ENCODE measurements around the gene CHRD. TPM values are rescaled to one million over a fixed set of nuclear protein-coding genes. Genes with fewer than 3 reads are reported as not detected.

CHRD gene
- polyA plus RNA-seq, 1 of the 3 experiments (the other 2 are of a cell fraction) = 0.95 TPM

- H3F3A ChIP-seq (replicated peaks; ENCODE audit: insufficient read depth) = no peaks in the 10 kb centered on the region
- DNase-seq = no peak
- TF ChIP-seq EZH2phosphoT487 (IDR thresholded peaks at IDR 0.05; ENCODE audit: borderline replicate concordance, low read depth) = no peak
- no peak for TF ChIP-seq REST (IDR thresholded peaks at IDR 0.05; ENCODE audit: low read depth, low read length)
- no peak for TF ChIP-seq SIN3A (IDR thresholded peaks at IDR 0.05; ENCODE audit: borderline replicate concordance, low read depth, low read length)
- TF ChIP-seq FOXJ3 (CRISPR knock-in tag; IDR thresholded peaks at IDR 0.05) = no peak
- TF ChIP-seq NRF1 (IDR thresholded peaks at IDR 0.05; ENCODE audit: low read depth, low read length) = no peak
- no peak for TF ChIP-seq MAX (IDR thresholded peaks at IDR 0.05; ENCODE audit: low read depth)
- no peak for TF ChIP-seq ZBTB33 (IDR thresholded peaks at IDR 0.05; ENCODE audit: borderline replicate concordance, low read depth)
- no peak for TF ChIP-seq CTCF (IDR thresholded peaks at IDR 0.05)
- no peak for TF ChIP-seq IRF3 (IDR thresholded peaks at IDR 0.05; ENCODE audit: low read depth, low read length)
- no peak for TF ChIP-seq JUND (IDR thresholded peaks at IDR 0.05)
- no peak for TF ChIP-seq GATA2 (CRISPR knock-in tag; IDR thresholded peaks at IDR 0.05)
- no peak for TF ChIP-seq TEAD4 (IDR thresholded peaks at IDR 0.05; ENCODE audit: borderline replicate concordance, insufficient read depth)
- no peak for TF ChIP-seq EP300 (IDR thresholded peaks at IDR 0.05; ENCODE audit: borderline replicate concordance in 1 of 2, low read depth in 1 of 2, low read length in 1 of 2)
- no peak for TF ChIP-seq MEF2A (IDR thresholded peaks at IDR 0.05; ENCODE audit: borderline replicate concordance, low read depth)
- no peak for TF ChIP-seq FOXM1 (IDR thresholded peaks at IDR 0.05; ENCODE audit: low read depth)
- TF ChIP-seq TCF12 (IDR thresholded peaks at IDR 0.05) = no peak
- no peak for TF ChIP-seq GABPA (IDR thresholded peaks at IDR 0.05; ENCODE audit: low read depth)
- WGBS (ENCODE audit: low lambda C conversion rate) = 76% methylated on average over 6 of the region's 12 CpGs
- no peaks in the 10 kb centered on the region for H4K20me1 ChIP-seq (ENCODE audit: insufficient read depth)
- no peak overlapping the region for H3K4me3 ChIP-seq (ENCODE audit: low read depth in 2 of 2, low read length in 1 of 2)
- H3K9me2 ChIP-seq = no peaks in the 10 kb centered on the region
- H3K9me3 ChIP-seq = no peaks in the 10 kb centered on the region
- ChIA-PET CTCF (interaction anchor here (1.3 kb wide), 1 partner anchor 16 kb away, joined by 5 read pairs; no protein-coding TSS in a partner anchor), POLR2A (no interaction called here)
- no peak overlapping the region for H3K9ac ChIP-seq
- H3K4me1 ChIP-seq (ENCODE audit: control insufficient read depth in 1 of 2, insufficient read depth in 2 of 2, low read depth in 1 of 2, low read length in 1 of 2) = no peaks in the 10 kb centered on the region
- H3K4me2 ChIP-seq = no peak overlapping the region
- no peak overlapping the region for H2AFZ ChIP-seq (ENCODE audit: low read depth)
- H3K27me3 ChIP-seq (ENCODE audit: insufficient read depth) = no peaks in the 10 kb centered on the region
- no peaks in the 10 kb centered on the region for H3K79me2 ChIP-seq (ENCODE audit: insufficient read depth)
- no peak overlapping the region for H3K27ac ChIP-seq (ENCODE audit: low read depth in 2 of 2, low read length in 1 of 2)
- H3K36me3 ChIP-seq (replicated peaks in 1 of 2; ENCODE audit: control insufficient read depth in 1 of 2, insufficient read depth in 2 of 2, low read length in 1 of 2) = no peaks in the 10 kb centered on the region
Observed at GRCh38 chr3:184387174-184387714, 7.4 kb downstream of the CHRD start.
